PC-9 (cell line): ENCODE measurements around the gene UAP1L1. TPM values are rescaled to one million over a fixed set of nuclear protein-coding genes. Genes with fewer than 3 reads are reported as not detected.
A peak's percentile ranks its signal among the peaks of the same experiment; 100 is the strongest.

ENCODE experiments used
- BruUV-seq: library from RNA; stranded (reverse); fragments of 400-500 nt; replicated peaks from 2 replicates; lab custom pipeline; 2021; lab: Mats Ljungman, UMichigan
- CTCF ChIA-PET: fragments of 300-600 bp; sonication (Branson Sonifier 250); formaldehyde crosslinking; loops from one replicate; lab custom pipeline; 2022; ENCODE audit warnings: antibody characterized with exemption; lab: Charles Lee
- POLR2A ChIA-PET: fragments of 300-600 bp; sonication (Branson Sonifier 250); formaldehyde crosslinking; loops from one replicate; lab custom pipeline; 2022; ENCODE audit warnings: antibody characterized with exemption; ENCODE audit not compliant: unreplicated experiment; lab: Charles Lee
- DNase-seq, 2 experiments: peaks; one replicate each; pipeline versions ENCODE4 v3.0.0 to v3.0.0-alpha.2; 2015 to 2022; ENCODE audit warnings: mixed read lengths in 1 of 2
- H2AFZ ChIP-seq: fragments of 200-600 bp; sonication (generic); 2 replicates; pipeline ENCODE4 v1.8.1; 2017; ENCODE audit warnings: antibody characterized with exemption
- H3F3A ChIP-seq: fragments of 200-600 bp; sonication (generic); 2 replicates; pipeline ENCODE4 v1.8.1; 2017; ENCODE audit warnings: antibody characterized with exemption, mild to moderate bottlenecking, low read depth; ENCODE audit not compliant: insufficient read depth
- H3K27ac ChIP-seq: fragments of 200-600 bp; sonication (generic); 2 replicates; pipeline ENCODE4 v1.6.1; 2016; ENCODE audit warnings: mixed run types
- H3K27me3 ChIP-seq: fragments of 200-600 bp; sonication (generic); 2 replicates; pipeline ENCODE4 v1.6.1; 2016; ENCODE audit warnings: low read depth, mixed run types; ENCODE audit not compliant: insufficient read depth
- H3K36me3 ChIP-seq: fragments of 200-600 bp; sonication (generic); 2 replicates; pipeline ENCODE4 v1.6.1; 2016; ENCODE audit warnings: low read depth, mixed run types
- H3K4me1 ChIP-seq: fragments of 200-600 bp; sonication (generic); replicated peaks from 2 replicates; pipeline ENCODE4 v1.6.1; 2016; ENCODE audit warnings: mixed run types; ENCODE audit not compliant: insufficient read depth
- H3K4me2 ChIP-seq: fragments of 200-600 bp; sonication (generic); 2 replicates; pipeline ENCODE4 v1.6.1; 2017; ENCODE audit warnings: mixed run types
- H3K4me3 ChIP-seq: fragments of 200-600 bp; sonication (generic); 2 replicates; pipeline ENCODE4 v1.6.1; 2016; ENCODE audit warnings: mixed run types
- H3K79me2 ChIP-seq: fragments of 200-600 bp; sonication (generic); 2 replicates; pipeline ENCODE4 v1.6.1; 2017; ENCODE audit warnings: low read depth, mixed run types
- H3K9me2 ChIP-seq: fragments of 200-600 bp; sonication (generic); 2 replicates; pipeline ENCODE4 v1.8.1; 2017; ENCODE audit warnings: mild to moderate bottlenecking; ENCODE audit not compliant: insufficient read depth
- H3K9me3 ChIP-seq: fragments of 200-600 bp; sonication (generic); 2 replicates; pipeline ENCODE4 v1.8.1; 2016; ENCODE audit warnings: low read depth; ENCODE audit not compliant: insufficient read depth
- H4K20me1 ChIP-seq: fragments of 200-600 bp; sonication (generic); 2 replicates; pipeline ENCODE4 v1.8.1; 2017; ENCODE audit not compliant: insufficient read depth
- EZH2 ChIP-seq: fragments of 200-600 bp; sonication (generic); IDR thresholded peaks from 2 replicates; pipeline ENCODE4 v1.8.0; 2017; ENCODE audit warnings: antibody characterized with exemption, low read depth
- intact Hi-C: fragments of 100-400 bp; cut with micrococcal nuclease; formaldehyde crosslinking; loops from one replicate; pipeline ENCODE4 v1.10.0; 2022; ENCODE audit not compliant: unreplicated experiment
- total RNA-seq: library from RNA; stranded (reverse); gene quantifications from 2 replicates; pipeline ENCODE4 v1.2.3, GENCODE V29; 2021
- TF ChIP-seq, protein P1 (sequence below): fragments of 200-600 bp; sonication (generic); conservative IDR thresholded peaks from 2 replicates; pipeline ENCODE4 v1.6.1; 2017; ENCODE audit warnings: mixed run types, antibody characterized with exemption, mild to moderate bottlenecking, moderate library complexity

UAP1L1 gene
- total RNA-seq, 1 experiment from 2014 or later, result 9.9 TPM

DNA sequence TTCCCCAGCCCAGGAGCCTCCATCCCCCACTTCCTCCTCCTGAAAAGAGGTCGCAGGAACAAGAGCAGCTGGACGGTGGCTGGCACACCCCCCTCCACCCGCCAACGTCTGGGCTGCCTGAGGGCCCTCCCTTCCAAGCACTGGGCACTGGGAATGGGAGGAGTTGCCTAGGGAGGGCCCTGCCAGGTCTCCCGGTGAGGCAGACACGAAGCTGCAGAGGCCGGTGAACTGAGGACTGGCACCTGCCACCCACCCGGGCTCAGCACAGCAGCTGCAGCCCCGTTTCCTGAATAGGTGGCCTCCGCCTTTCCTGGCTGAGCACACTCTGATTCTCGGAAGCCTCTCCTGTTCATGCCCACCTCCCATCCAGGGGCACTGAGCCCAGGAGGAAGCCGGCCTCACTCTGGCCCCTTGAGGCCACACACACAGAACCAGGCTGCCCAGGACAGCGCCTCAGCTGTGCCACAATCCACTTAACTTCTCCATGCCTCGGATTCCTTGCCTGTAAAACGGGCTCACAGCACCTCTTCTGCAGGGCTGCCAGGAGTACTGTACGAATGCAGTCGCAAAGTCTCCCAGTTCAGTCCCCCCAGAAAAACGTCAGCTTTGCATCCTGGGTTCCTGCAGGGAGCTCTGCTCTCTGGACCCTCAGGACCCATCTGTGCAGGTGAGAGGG lies 32.7 kb upstream of the UAP1L1 start:
- ChIA-PET CTCF (no interaction called here), POLR2A (interaction anchor here (0.5 kb wide), 1 partner anchor 41 kb away, joined by 4 read pairs; no protein-coding TSS in a partner anchor)
- no TSS peak for BruUV-seq
- Histone ChIP-seq H3K79me2 (peaks cover 21% of the 10 kb centered on the region), H3K36me3 (no peaks in the 10 kb centered on the region), H3K9me3 (no peaks in the 10 kb centered on the region), H3K4me1 (peaks cover 15% of the 10 kb centered on the region), H3F3A (peaks cover 14% of the 10 kb centered on the region; the same call in 1 of the 2 replicates), H3K27ac (no peak overlapping the region), H2AFZ (no peak overlapping the region), H4K20me1 (peaks cover 33% of the 10 kb centered on the region), H3K9me2 (no peaks in the 10 kb centered on the region), H3K4me3 (peak overlapping the region; percentile 92; the same call in 1 of the 2 replicates), H3K27me3 (peaks cover 5% of the 10 kb centered on the region), H3K4me2 (peak overlapping the region; percentile 98)
- intact Hi-C loops, result loop anchor here (5.0 kb wide), 1 partner anchor 73 kb away; no protein-coding TSS in a partner anchor
- peak in 1 of 2 experiments; percentile 61 for DNase-seq
- TF ChIP-seq EZH2, result no peak
- TF ChIP-seq, protein P1, sequence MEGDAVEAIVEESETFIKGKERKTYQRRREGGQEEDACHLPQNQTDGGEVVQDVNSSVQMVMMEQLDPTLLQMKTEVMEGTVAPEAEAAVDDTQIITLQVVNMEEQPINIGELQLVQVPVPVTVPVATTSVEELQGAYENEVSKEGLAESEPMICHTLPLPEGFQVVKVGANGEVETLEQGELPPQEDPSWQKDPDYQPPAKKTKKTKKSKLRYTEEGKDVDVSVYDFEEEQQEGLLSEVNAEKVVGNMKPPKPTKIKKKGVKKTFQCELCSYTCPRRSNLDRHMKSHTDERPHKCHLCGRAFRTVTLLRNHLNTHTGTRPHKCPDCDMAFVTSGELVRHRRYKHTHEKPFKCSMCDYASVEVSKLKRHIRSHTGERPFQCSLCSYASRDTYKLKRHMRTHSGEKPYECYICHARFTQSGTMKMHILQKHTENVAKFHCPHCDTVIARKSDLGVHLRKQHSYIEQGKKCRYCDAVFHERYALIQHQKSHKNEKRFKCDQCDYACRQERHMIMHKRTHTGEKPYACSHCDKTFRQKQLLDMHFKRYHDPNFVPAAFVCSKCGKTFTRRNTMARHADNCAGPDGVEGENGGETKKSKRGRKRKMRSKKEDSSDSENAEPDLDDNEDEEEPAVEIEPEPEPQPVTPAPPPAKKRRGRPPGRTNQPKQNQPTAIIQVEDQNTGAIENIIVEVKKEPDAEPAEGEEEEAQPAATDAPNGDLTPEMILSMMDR, result no peak

- BruUV-seq, result no TSS peak
- intact Hi-C loops, result loop anchor here (2.0 to 5.0 kb wide), 2 partner anchors 72 to 181 kb away; partner anchors contain the start of gene RNF224
- H3K4me3 ChIP-seq, result peak overlapping the region; percentile 92
- H2AFZ ChIP-seq, result peak overlapping the region; percentile 97
- no peak for TF ChIP-seq EZH2
- TF ChIP-seq, protein P1, result no peak
- H3F3A ChIP-seq, result peaks cover 14% of the 10 kb centered on the region; the same call in 1 of the 2 replicates
- POLR2A ChIA-PET, result no interaction called here
- H3K4me1 ChIP-seq, result peaks cover 15% of the 10 kb centered on the region
- peaks cover 6% of the 10 kb centered on the region for H3K27me3 ChIP-seq
- H3K79me2 ChIP-seq, result peaks cover 21% of the 10 kb centered on the region
- no peak overlapping the region for H3K27ac ChIP-seq
- peak overlapping the region; percentile 99 for H3K4me2 ChIP-seq
- DNase-seq, result no peak
- H3K9me2 ChIP-seq, result no peaks in the 10 kb centered on the region
- H4K20me1 ChIP-seq, result peaks cover 33% of the 10 kb centered on the region
- H3K36me3 ChIP-seq, result no peaks in the 10 kb centered on the region
- no peaks in the 10 kb centered on the region for H3K9me3 ChIP-seq
- CTCF ChIA-PET, result interaction anchor here (0.6 kb wide), 1 partner anchor 72 kb away, joined by 3 read pairs; no protein-coding TSS in a partner anchor
Observed at GRCh38 chr9:137045294-137046087, 31.8 kb upstream of the UAP1L1 start.

DNA sequence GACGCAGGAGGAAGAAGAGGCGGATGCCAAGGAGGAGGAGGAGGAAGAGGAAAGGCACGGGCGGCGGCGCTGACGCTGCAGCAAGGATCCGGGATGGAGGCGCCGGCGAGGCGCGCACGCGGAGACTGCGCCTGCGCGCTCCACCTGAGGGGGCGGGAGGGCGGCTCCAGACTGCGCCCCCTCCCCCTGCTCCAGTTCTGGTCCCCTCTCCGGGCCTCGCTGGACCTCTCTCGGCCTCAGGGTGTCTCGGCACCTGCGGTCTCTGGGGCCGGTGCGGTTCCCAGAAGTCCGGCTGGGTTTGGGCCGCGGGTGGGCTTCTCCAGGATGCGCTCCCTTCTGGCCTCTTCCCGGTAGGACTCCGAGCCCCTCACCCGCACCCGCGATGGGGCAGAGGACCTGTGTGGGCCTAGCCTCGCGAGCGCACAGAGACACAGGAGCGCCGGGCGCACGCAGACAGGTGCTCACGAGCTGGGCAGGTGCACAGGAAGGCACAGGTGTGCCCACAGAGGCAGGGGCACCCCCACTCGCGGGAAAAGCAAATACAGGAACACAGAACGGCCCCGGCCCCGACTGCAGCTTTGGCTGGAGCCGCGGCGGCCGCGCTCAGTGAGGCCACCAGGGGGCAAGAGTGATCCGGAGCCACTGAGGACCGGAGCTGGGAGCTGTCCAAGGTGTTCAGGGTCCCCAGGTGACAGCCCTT lies 31.1 kb upstream of the UAP1L1 start, which contains the start of gene NPDC1:
Gene NPDC1, minus strand, starts transcription at position 90 of the 700 bp plus-strand sequence. CDS start 188 bp downstream, outside the sequence.
- H3K79me2 ChIP-seq, result peaks cover 21% of the 10 kb centered on the region
- ChIA-PET POLR2A (interaction anchor here (0.5 to 0.7 kb wide), 3 partner anchors 31 to 459 kb away, joined by 4 to 6 read pairs (median 5); partner anchors contain the start of gene UAP1L1), CTCF (interaction anchor here (0.5 to 1.7 kb wide), 11 partner anchors 10 to 295 kb away, joined by 3 to 19 read pairs (median 4); no protein-coding TSS in a partner anchor)
- TF ChIP-seq EZH2, result no peak
- TF ChIP-seq, protein P1, result peak; percentile 87
- H3K4me2 ChIP-seq, result peak within 1 kb of the TSS; percentile 99
- H3K4me3 ChIP-seq, result peak within 1 kb of the TSS; percentile 92
- H3F3A ChIP-seq, result peaks cover 14% of the 10 kb centered on the region; the same call in 1 of the 2 replicates
- peaks cover 15% of the 10 kb centered on the region for H3K4me1 ChIP-seq
- no TSS peak for BruUV-seq
- peak within 1 kb of the TSS; percentile 97 for H2AFZ ChIP-seq
- DNase-seq, result peak; percentile 73 to 91
- no peaks in the 10 kb centered on the region for H3K9me3 ChIP-seq
- no peaks in the 10 kb centered on the region for H3K36me3 ChIP-seq
- intact Hi-C loops, result loop anchor here (2.0 to 5.0 kb wide), 2 partner anchors 71 to 181 kb away; partner anchors contain the start of gene RNF224
- no peak within 1 kb of the TSS for H3K27ac ChIP-seq
- peaks cover 6% of the 10 kb centered on the region for H3K27me3 ChIP-seq
- peaks cover 33% of the 10 kb centered on the region for H4K20me1 ChIP-seq
- H3K9me2 ChIP-seq, result no peaks in the 10 kb centered on the region
